ENCODE data around the gene CRABP1.
A peak's percentile ranks its signal among the peaks of the same experiment; 100 is the strongest.
"Not testable (repeated sequence)": the region's sequence is repeated elsewhere in the genome, so short reads cannot be mapped to it uniquely, and the experiment has no call there.

Gene CRABP1

GRCh38 chr15:78374436-78375393, 34.6 kb downstream of the CRABP1 start:
- peak; percentile 94 for DNase-seq (ENCODE audit: low spot score)

GRCh38 chr15:78380143-78380542, 40.0 kb downstream of the CRABP1 start:
- not testable (repeated sequence) for DNase-seq (ENCODE audit: low spot score)

GRCh38 chr15:78382114-78382880, 42.1 kb downstream of the CRABP1 start:
- DNase-seq (ENCODE audit: low spot score), result no peak

GRCh38 chr15:78384651-78385050, 44.5 kb downstream of the CRABP1 start:
- DNase-seq (ENCODE audit: low spot score), result no peak

- no peak for DNase-seq (ENCODE audit: low spot score)
Observed at GRCh38 chr15:78387246-78388037, 47.3 kb downstream of the CRABP1 start.

GRCh38 chr15:78388865-78389264, 48.7 kb downstream of the CRABP1 start:
- DNase-seq (ENCODE audit: low spot score), result no peak

- DNase-seq (ENCODE audit: low spot score), result no peak
Observed at GRCh38 chr15:78389322-78389721, 49.2 kb downstream of the CRABP1 start.

GRCh38 chr15:78389738-78390137, 49.6 kb downstream of the CRABP1 start:
- DNase-seq (ENCODE audit: low spot score), result no peak

GRCh38 chr15:78390242-78390641, 50.1 kb downstream of the CRABP1 start:
- no peak for DNase-seq (ENCODE audit: low spot score)

GRCh38 chr15:78390826-78391225, 50.7 kb downstream of the CRABP1 start:
- DNase-seq (ENCODE audit: low spot score), result no peak

- DNase-seq (ENCODE audit: low spot score), result no peak
Observed at GRCh38 chr15:78391781-78392180, 51.6 kb downstream of the CRABP1 start.

- DNase-seq (ENCODE audit: low spot score), result no peak
Observed at GRCh38 chr15:78392430-78392829, 52.3 kb downstream of the CRABP1 start.

- DNase-seq (ENCODE audit: low spot score), result no peak
Observed at GRCh38 chr15:78393137-78393536, 53.0 kb downstream of the CRABP1 start.

- no peak for DNase-seq (ENCODE audit: low spot score)
Observed at GRCh38 chr15:78394026-78394425, 53.9 kb downstream of the CRABP1 start.

GRCh38 chr15:78394981-78395616, 54.9 kb downstream of the CRABP1 start:
- DNase-seq (ENCODE audit: low spot score), result no peak

- no peak for DNase-seq (ENCODE audit: low spot score)
Observed at GRCh38 chr15:78396186-78396814, 56.1 kb downstream of the CRABP1 start.

- DNase-seq (ENCODE audit: low spot score), result no peak
Observed at GRCh38 chr15:78396976-78397375, 56.8 kb downstream of the CRABP1 start.

- DNase-seq (ENCODE audit: low spot score), result no peak
Observed at GRCh38 chr15:78397382-78397781, 57.2 kb downstream of the CRABP1 start.

Data from SW480 (cell line).